Neuronal stem cell (in vitro differentiated cells): ENCODE data around the gene MTO1.
"Not testable (repeated sequence)": the region's sequence is repeated elsewhere in the genome, so short reads cannot be mapped to it uniquely, and the experiment has no call there.

ENCODE experiments used
- DNase-seq: peaks from one replicate; pipeline ENCODE4 v3.0.0-alpha.2; 2013; ENCODE audit warnings: low spot score
- H2AFZ ChIP-seq: one replicate; pipeline ENCODE4 v1.6.1; 2013; ENCODE audit warnings: mild to moderate bottlenecking, low read length, inconsistent platforms
- H2AK5ac ChIP-seq: 2 replicates; pipeline ENCODE4 v1.6.1; 2013; ENCODE audit warnings: low read depth, mild to moderate bottlenecking, inconsistent platforms, low read length, moderate library complexity, mixed read lengths
- H2BK120ac ChIP-seq: 2 replicates; pipeline ENCODE4 v1.6.1; 2013; ENCODE audit warnings: low read depth, mild to moderate bottlenecking, inconsistent platforms, low read length, moderate library complexity, mixed read lengths
- H2BK12ac ChIP-seq: one replicate; pipeline ENCODE4 v1.6.1; 2013; ENCODE audit warnings: low read length, inconsistent platforms
- H2BK15ac ChIP-seq: 2 replicates; pipeline ENCODE4 v1.6.1; 2013; ENCODE audit warnings: mild to moderate bottlenecking, low read length, inconsistent platforms, mixed read lengths
- H2BK5ac ChIP-seq: one replicate; pipeline ENCODE4 v1.6.1; 2013; ENCODE audit warnings: inconsistent platforms, mild to moderate bottlenecking, low read length, moderate library complexity
- H3K14ac ChIP-seq: one replicate; pipeline ENCODE4 v1.6.1; 2013; ENCODE audit warnings: low read length, inconsistent platforms
- H3K18ac ChIP-seq: 2 replicates; pipeline ENCODE4 v1.6.1; 2013; ENCODE audit warnings: low read length, inconsistent platforms
- H3K23ac ChIP-seq: 2 replicates; pipeline ENCODE4 v1.6.1; 2013; ENCODE audit warnings: low read depth, mild to moderate bottlenecking, mixed read lengths, low read length, inconsistent platforms; ENCODE audit not compliant: poor library complexity
- H3K27ac ChIP-seq: replicated peaks from 3 replicates; pipeline ENCODE4 v1.5.1; 2013; ENCODE audit warnings: low read length, inconsistent platforms
- H3K27me3 ChIP-seq, 3 experiments: 2 replicates each; pipeline ENCODE4 v1.6.1; 2013; ENCODE audit warnings: low read length in 3 of 3, mild to moderate bottlenecking in 2 of 3, inconsistent platforms in 1 of 3, low read depth in 1 of 3, mixed read lengths in 1 of 3, moderate library complexity in 1 of 3; ENCODE audit not compliant: control insufficient read depth in 3 of 3, insufficient read depth in 3 of 3
- H3K36me3 ChIP-seq, 2 donors: replicated peaks in 1 of 2; 2 replicates each; pipeline ENCODE4 v1.6.1; 2013; ENCODE audit warnings: low read length in 2 of 2; ENCODE audit not compliant: control insufficient read depth in 2 of 2, insufficient read depth in 2 of 2
- H3K4ac ChIP-seq: 2 replicates; pipeline ENCODE4 v1.6.1; 2013; ENCODE audit warnings: inconsistent platforms, mild to moderate bottlenecking, low read length, moderate library complexity
- H3K4me1 ChIP-seq, 2 donors: 1 replicate in 1 of 2; 2 replicates in 1 of 2; pipeline ENCODE4 v1.6.1; 2013; ENCODE audit warnings: low read length in 2 of 2, low read depth in 1 of 2; ENCODE audit not compliant: control insufficient read depth in 2 of 2, insufficient read depth in 1 of 2
- H3K4me2 ChIP-seq: one replicate; pipeline ENCODE4 v1.6.1; 2013; ENCODE audit warnings: mild to moderate bottlenecking, low read length, inconsistent platforms; ENCODE audit not compliant: insufficient read depth, poor library complexity, severe bottlenecking
- H3K4me3 ChIP-seq, 2 donors: 2 replicates each; pipeline ENCODE4 v1.5.1; 2013; ENCODE audit warnings: low read length in 2 of 2, mild to moderate bottlenecking in 2 of 2, inconsistent platforms in 1 of 2, moderate library complexity in 1 of 2
- H3K79me1 ChIP-seq: one replicate; pipeline ENCODE4 v1.6.1; 2013; ENCODE audit warnings: low read depth, mild to moderate bottlenecking, inconsistent platforms, low read length, moderate library complexity
- H3K9ac ChIP-seq: one replicate; pipeline ENCODE4 v1.6.1; 2013; ENCODE audit warnings: mild to moderate bottlenecking, low read depth, low read length, inconsistent platforms; ENCODE audit not compliant: poor library complexity
- H3K9me3 ChIP-seq, 2 donors: replicated peaks in 1 of 2; 2 replicates each; pipeline versions ENCODE3 to v1.6.1; 2013; ENCODE audit warnings: low read length in 2 of 2, mild to moderate bottlenecking in 2 of 2, inconsistent platforms in 1 of 2, low read depth in 1 of 2, mixed read lengths in 1 of 2, moderate library complexity in 1 of 2; ENCODE audit not compliant: control insufficient read depth in 2 of 2, insufficient read depth in 1 of 2
- H4K8ac ChIP-seq: one replicate; pipeline ENCODE4 v1.6.1; 2013; ENCODE audit warnings: low read depth, mild to moderate bottlenecking, inconsistent platforms, low read length, moderate library complexity
- H4K91ac ChIP-seq: one replicate; pipeline ENCODE4 v1.6.1; 2013; ENCODE audit warnings: low read length, low read depth, mild to moderate bottlenecking, inconsistent platforms; ENCODE audit not compliant: poor library complexity
- WGBS, 2 donors: extraction: QIAGEN DNeasy Blood & Tissue Kit; methylation state at CpG; one replicate each; pipeline ENCODE4 v1.1.7; 2013; ENCODE audit warnings: missing lambda C conversion rate in 2 of 2, mixed read lengths in 1 of 2; ENCODE audit not compliant: insufficient read length in 2 of 2, insufficient replicate concordance in 1 of 2; ENCODE audit errors: extremely low coverage in 2 of 2; 5-methylcytosine and 5-hydroxymethylcytosine counted together

The MTO1 gene

DNA sequence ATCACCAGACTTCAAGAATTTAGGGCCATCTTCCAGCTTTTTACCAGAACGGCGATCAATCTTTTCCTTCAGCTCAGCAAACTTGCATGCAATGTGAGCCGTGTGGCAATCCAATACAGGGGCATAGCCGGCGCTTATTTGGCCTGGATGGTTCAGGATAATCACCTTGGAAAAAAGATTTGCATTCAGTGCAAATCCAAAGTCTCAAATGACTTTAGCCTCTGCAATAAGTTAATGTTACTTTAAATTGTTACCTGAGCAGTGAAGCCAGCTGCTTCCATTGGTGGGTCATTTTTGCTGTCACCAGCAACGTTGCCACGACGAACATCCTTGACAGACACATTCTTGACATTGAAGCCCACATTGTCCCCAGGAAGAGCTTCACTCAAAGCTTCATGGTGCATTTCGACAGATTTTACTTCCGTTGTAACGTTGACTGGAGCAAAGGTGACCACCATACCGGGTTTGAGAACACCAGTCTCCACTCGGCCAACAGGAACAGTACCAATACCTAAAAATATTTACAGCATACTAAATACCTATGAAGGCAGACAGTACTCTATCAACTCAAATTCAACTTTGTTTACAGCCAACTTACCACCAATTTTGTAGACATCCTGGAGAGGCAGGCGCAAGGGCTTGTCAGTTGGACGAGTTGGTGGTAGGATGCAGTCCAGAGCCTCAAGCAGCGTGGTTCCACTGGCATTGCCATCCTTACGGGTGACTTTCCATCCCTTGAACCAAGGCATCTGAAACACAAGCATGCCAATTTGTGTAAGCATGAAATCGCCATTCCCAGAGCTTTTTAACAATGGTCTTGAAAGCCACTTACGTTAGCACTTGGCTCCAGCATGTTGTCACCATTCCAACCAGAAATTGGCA lies 56.8 kb downstream of the MTO1 start:
- H3K27me3 ChIP-seq, H2AFZ ChIP-seq, H3K4ac ChIP-seq, H3K23ac ChIP-seq, H3K79me1 ChIP-seq, H4K8ac ChIP-seq, H3K27ac ChIP-seq, H2BK15ac ChIP-seq, H2AK5ac ChIP-seq, H2BK120ac ChIP-seq, H3K18ac ChIP-seq, H3K4me1 ChIP-seq, DNase-seq, H2BK5ac ChIP-seq, H3K9me3 ChIP-seq, H4K91ac ChIP-seq, H3K14ac ChIP-seq, H2BK12ac ChIP-seq, H3K9ac ChIP-seq: not testable (repeated sequence)
- WGBS, 2 donors: no CpG with 5 or more reads among the region's 19 CpGs
- Histone ChIP-seq H3K36me3 (peaks cover 25 to 59% of the 10 kb centered on the region in 2 donors), H3K4me3 (peak overlapping the region; percentile 43 to 74), H3K4me2 (peak overlapping the region; percentile 48)

DNA sequence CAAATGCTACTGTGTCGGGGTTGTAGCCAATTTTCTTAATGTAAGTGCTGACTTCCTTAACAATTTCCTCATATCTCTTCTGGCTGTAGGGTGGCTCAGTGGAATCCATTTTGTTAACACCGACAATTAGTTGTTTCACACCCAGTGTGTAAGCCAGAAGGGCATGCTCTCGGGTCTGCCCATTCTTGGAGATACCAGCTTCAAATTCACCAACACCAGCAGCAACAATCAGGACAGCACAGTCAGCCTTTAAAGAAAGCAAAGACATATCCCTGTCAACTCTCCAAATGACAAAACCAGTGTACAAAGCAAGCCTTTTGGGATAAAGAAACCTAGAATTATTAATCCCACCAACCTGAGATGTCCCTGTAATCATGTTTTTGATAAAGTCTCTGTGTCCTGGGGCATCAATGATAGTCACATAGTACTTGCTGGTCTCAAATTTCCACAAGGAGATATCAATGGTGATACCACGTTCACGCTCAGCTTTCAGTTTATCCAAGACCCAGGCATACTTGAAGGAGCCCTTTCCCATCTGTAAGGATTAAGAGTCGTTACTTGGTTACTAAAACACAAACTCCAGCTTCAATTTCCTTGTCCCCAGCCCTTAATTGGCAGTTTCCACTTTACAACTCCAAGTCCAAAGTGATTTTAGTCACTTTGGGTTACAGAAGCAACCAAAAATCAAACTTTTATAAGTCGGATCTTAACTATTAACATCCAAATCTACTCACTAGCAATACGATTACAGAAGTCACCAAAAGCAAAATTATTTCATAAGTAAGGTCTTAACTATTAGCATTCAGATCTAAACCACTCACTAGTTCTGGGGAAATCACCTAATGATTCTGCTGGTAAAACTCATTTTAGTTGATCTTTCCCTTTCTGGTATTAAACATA lies 57.7 kb downstream of the MTO1 start:
- H3K27ac ChIP-seq, H2AK5ac ChIP-seq, H4K91ac ChIP-seq, H2BK120ac ChIP-seq, H3K9me3 ChIP-seq, H3K27me3 ChIP-seq, H3K23ac ChIP-seq, DNase-seq, H2BK12ac ChIP-seq, H3K9ac ChIP-seq, H4K8ac ChIP-seq, H3K4ac ChIP-seq, H2BK5ac ChIP-seq, H3K14ac ChIP-seq, H3K4me1 ChIP-seq, H2BK15ac ChIP-seq, H3K18ac ChIP-seq, H3K79me1 ChIP-seq, H2AFZ ChIP-seq: not testable (repeated sequence)
- peak overlapping the region; percentile 91 to 99 for H3K4me3 ChIP-seq
- peaks cover 25 to 59% of the 10 kb centered on the region in 2 donors for H3K36me3 ChIP-seq
- peak overlapping the region; percentile 64 for H3K4me2 ChIP-seq
- no CpG with 5 or more reads among the region's 8 CpGs for WGBS, 2 donors

DNA sequence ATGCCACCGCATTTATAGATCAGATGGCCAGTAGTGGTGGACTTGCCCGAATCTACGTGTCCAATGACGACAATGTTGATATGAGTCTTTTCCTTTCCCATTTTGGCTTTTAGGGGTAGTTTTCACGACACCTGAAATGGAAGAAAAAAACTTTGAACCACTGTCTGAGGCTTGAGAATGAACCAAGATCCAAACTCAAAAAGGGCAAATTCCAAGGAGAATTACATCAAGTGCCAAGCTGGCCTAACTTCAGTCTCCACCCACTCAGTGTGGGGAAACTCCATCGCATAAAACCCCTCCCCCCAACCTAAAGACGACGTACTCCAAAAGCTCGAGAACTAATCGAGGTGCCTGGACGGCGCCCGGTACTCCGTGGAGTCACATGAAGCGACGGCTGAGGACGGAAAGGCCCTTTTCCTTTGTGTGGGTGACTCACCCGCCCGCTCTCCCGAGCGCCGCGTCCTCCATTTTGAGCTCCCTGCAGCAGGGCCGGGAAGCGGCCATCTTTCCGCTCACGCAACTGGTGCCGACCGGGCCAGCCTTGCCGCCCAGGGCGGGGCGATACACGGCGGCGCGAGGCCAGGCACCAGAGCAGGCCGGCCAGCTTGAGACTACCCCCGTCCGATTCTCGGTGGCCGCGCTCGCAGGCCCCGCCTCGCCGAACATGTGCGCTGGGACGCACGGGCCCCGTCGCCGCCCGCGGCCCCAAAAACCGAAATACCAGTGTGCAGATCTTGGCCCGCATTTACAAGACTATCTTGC lies 58.6 kb downstream of the MTO1 start:
- Histone ChIP-seq H2BK15ac (peak overlapping the region; percentile 92), H3K9me3 (peaks cover 0 to 2% of the 10 kb centered on the region in 2 donors), H3K9ac (peak overlapping the region; percentile 99), H4K8ac (peak overlapping the region; percentile 82), H3K27ac (peak overlapping the region; percentile 92), H3K79me1 (peaks cover 6% of the 10 kb centered on the region), H2BK12ac (no peak overlapping the region), H4K91ac (no peak overlapping the region), H2AFZ (peak overlapping the region; percentile 88), H3K14ac (peak overlapping the region; percentile 97), H3K4me2 (peak overlapping the region; percentile 49), H2BK5ac (peak overlapping the region; percentile 91), H3K23ac (peak overlapping the region; percentile 99), H3K4me1 (peaks cover 6 to 9% of the 10 kb centered on the region in 2 donors), H3K27me3 (no peaks in the 10 kb centered on the region), H3K18ac (peak overlapping the region; percentile 98), H3K4me3 (peak overlapping the region; percentile 91 to 99), H2AK5ac (peak overlapping the region; percentile 100), H3K36me3 (peaks cover 25 to 51% of the 10 kb centered on the region in 2 donors), H2BK120ac (peak overlapping the region; percentile 47), H3K4ac (peak overlapping the region; percentile 98)
- WGBS, 2 donors: no CpG with 5 or more reads among the region's 56 CpGs
- no peak for DNase-seq
